ENCODE results near the gene KIF5C.

- TF ChIP-seq POLR2A (IDR thresholded peaks at IDR 0.05) = no peak
- no peak for TF ChIP-seq CTCF (IDR thresholded peaks at IDR 0.05)
Measured at GRCh38 chr2:149031396-149031795, 156.4 kb downstream of the KIF5C start.

Data from Peyer's patch (tissue), 4 donors.